ENCODE measurements around the gene TOM1L1.

The TOM1L1 gene

GRCh38 chr17:54968262-54968987 is 67.8 kb downstream of the TOM1L1 start, which contains the start of the genes COX11 and STXBP4 (continued):
- TF ChIP-seq KLF8 (tag by site-specific recombination; IDR thresholded peaks at IDR 0.05): peak; percentile 74
- TF ChIP-seq ZNF16 (tag by site-specific recombination; IDR thresholded peaks at IDR 0.05; ENCODE audit: low read depth): no peak
- TF ChIP-seq ZNF830 (tag by site-specific recombination; IDR thresholded peaks at IDR 0.05; ENCODE audit: low read depth): no peak
- TF ChIP-seq, protein P1, sequence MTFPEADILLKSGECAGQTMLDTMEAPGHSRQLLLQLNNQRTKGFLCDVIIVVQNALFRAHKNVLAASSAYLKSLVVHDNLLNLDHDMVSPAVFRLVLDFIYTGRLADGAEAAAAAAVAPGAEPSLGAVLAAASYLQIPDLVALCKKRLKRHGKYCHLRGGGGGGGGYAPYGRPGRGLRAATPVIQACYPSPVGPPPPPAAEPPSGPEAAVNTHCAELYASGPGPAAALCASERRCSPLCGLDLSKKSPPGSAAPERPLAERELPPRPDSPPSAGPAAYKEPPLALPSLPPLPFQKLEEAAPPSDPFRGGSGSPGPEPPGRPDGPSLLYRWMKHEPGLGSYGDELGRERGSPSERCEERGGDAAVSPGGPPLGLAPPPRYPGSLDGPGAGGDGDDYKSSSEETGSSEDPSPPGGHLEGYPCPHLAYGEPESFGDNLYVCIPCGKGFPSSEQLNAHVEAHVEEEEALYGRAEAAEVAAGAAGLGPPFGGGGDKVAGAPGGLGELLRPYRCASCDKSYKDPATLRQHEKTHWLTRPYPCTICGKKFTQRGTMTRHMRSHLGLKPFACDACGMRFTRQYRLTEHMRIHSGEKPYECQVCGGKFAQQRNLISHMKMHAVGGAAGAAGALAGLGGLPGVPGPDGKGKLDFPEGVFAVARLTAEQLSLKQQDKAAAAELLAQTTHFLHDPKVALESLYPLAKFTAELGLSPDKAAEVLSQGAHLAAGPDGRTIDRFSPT (tag by site-specific recombination; IDR thresholded peaks at IDR 0.05): peak; percentile 88
- no peak for TF ChIP-seq ZNF169 (tag by site-specific recombination; IDR thresholded peaks at IDR 0.05)
- no peak for TF ChIP-seq ZNF221 (tag by site-specific recombination; IDR thresholded peaks at IDR 0.05; ENCODE audit: borderline replicate concordance)
- TF ChIP-seq ZNF155 (tag by site-specific recombination; IDR thresholded peaks at IDR 0.05): no peak
- TF ChIP-seq YY1 (tag by site-specific recombination; IDR thresholded peaks at IDR 0.05): no peak
- no peak for TF ChIP-seq ZNF37A (tag by site-specific recombination; IDR thresholded peaks at IDR 0.05)
- TF ChIP-seq ZNF335 (tag by site-specific recombination; conservative IDR thresholded peaks at IDR 0.05): peak; percentile 98
- TF ChIP-seq WT1 (tag by site-specific recombination; IDR thresholded peaks at IDR 0.05): no peak
- TF ChIP-seq CTCF (tag by site-specific recombination; IDR thresholded peaks at IDR 0.05): peak; percentile 86
- TF ChIP-seq ZNF518A (tag by site-specific recombination; conservative IDR thresholded peaks at IDR 0.05; ENCODE audit: low read depth): no peak
- TF ChIP-seq KLF16 (tag by site-specific recombination; IDR thresholded peaks at IDR 0.05): peak; percentile 96
- no peak for TF ChIP-seq ZNF521 (tag by site-specific recombination; IDR thresholded peaks at IDR 0.05)
- TF ChIP-seq ZNF488 (tag by site-specific recombination; IDR thresholded peaks at IDR 0.05): no peak
- peak; percentile 44 for TF ChIP-seq SP7 (tag by site-specific recombination; IDR thresholded peaks at IDR 0.05)
- TF ChIP-seq, protein P2, sequence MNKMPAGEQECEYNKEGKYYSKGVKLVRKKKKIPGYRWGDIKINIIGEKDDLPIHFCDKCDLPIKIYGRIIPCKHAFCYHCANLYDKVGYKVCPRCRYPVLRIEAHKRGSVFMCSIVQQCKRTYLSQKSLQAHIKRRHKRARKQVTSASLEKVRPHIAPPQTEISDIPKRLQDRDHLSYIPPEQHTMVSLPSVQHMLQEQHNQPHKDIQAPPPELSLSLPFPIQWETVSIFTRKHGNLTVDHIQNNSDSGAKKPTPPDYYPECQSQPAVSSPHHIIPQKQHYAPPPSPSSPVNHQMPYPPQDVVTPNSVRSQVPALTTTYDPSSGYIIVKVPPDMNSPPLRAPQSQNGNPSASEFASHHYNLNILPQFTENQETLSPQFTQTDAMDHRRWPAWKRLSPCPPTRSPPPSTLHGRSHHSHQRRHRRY (tag by site-specific recombination; IDR thresholded peaks at IDR 0.05): no peak
- TF ChIP-seq ZNF292 (tag by site-specific recombination; IDR thresholded peaks at IDR 0.05; ENCODE audit: borderline replicate concordance, low read depth): no peak
- TF ChIP-seq ZNF473 (tag by site-specific recombination; IDR thresholded peaks at IDR 0.05): no peak
- TF ChIP-seq ZNF585B (tag by site-specific recombination; IDR thresholded peaks at IDR 0.05): no peak
